Activated T-cell treated with anti-CD3 and anti-CD28 coated beads for 4 hours (primary cell): ENCODE measurements around the gene PRXL2C.
A peak's percentile ranks its signal among the peaks of the same experiment; 100 is the strongest.
"Not testable (repeated sequence)": the region's sequence is repeated elsewhere in the genome, so short reads cannot be mapped to it uniquely, and the experiment has no call there.

Experiments
- DNase-seq: peaks from one replicate; pipeline ENCODE4 v3.0.0-alpha.2; 2020

The PRXL2C gene

DNA sequence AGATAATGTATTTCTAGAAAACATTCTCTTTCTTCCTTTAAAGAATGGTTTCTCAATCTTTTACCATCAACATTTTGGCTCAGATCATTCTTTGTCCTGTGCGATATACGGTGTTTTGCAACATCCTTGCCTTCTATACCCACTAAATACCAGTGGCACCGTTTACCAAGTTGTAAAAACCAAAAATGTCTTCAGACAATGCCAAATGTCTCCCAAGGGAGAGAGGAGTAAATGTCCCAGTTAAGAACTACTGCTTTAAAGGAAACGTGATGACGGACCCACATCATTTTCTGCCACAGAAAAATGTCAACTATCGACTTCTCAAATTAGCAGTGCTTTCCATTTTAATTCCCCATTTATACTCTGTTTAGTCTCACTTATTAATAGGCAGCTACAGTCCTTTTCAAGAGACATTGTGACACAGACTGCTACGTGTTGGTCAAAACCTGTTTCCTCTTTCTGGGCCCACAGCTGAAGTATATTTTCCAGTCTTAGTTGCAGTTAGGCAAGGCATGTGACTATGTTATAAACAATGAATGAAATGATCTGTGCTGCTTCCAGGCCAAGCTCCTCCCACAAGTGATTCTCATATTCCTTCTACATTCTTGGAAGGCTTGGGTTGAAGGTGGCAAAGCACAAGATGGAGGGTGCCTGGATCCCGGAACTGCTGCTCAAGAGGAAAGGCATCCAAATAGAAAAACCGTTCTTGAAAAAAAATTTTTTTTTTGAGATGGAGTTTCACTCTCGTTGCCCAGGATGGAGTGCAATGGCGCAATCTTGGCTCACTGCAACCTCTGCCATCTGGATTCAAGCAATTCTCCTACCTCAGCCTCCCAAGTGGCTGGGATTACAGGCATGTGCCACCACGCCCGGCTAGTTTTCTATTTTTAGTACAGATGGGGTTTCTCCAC, 8.8 kb downstream of the PRXL2C start:
- no peak for DNase-seq

- no peak for DNase-seq
Observed at GRCh38 chr9:96644137-96644536, 11.0 kb downstream of the PRXL2C start.

DNA sequence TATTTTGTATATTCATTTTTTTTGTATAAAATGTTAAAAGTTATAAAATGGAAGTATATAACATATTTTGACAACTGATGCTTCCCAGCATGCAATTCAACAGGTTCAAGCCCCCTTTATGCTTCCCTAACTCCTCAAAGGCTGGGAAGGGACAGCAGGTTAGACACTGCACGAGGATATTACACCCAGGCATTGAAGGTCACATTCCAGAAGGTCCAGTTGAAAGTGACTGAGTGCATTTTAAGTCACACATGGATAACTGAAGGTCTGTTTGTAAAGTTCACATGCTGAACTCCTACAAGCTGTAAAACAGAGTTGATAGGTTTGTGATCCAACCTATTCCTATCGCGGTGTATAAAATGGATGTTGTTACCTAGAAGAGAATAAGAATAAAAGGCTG, 13.6 kb downstream of the PRXL2C start:
- no peak for DNase-seq

DNA sequence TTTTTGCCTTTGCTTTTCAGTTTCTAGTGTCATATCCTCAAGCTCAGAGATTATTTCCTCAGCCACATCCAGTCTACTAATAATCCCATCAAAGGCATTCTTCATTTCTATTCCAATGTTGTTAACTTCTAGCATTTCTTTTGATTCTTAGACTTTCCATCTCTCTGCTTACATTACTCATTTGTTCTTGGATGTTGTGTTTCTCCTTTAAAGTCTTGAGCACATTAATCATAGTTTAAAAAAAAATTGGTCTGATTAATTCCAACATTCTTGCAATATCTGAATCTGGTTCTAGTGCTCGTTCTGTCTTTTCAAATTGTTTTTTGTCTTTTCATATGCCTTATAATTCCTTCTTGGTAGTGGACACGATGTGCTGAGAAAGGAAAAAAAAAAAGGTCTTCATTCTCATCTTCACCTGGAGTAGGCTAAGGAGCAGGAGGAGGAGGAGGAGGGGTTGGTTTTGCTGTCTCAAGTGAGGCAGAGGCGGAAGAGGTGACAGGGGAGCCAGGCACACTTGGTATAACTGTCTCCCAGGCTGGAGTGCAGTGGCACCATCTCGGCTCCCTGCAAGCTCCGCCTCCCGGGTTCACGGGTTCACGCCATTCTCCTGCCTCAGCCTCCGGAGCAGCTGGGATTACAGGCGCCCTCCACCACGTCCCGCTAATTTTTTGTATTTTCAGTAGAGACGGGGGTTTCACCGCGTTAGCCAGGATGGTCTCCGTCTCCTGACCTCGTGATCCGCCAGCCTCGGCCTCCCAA, 16.3 kb downstream of the PRXL2C start:
- no peak for DNase-seq

DNA sequence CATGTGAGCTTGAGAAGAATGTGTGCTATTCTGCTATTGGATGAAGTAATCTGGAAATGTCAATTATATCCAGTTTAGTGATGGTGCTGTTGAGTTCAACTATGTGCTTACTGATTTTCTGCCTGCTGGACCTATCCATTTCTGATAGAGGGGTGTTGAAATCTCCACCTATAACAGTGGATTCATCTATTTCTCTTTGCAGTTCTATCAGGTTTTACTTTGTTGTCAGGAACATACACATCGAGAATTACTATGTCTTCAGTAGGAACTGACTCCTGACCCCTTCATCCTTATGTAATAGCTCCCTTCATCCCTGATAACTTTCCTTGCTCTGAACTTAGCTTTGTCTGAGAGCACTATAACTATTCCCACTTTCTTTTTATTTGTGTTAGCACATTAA, 18.7 kb downstream of the PRXL2C start:
- no peak for DNase-seq

DNA sequence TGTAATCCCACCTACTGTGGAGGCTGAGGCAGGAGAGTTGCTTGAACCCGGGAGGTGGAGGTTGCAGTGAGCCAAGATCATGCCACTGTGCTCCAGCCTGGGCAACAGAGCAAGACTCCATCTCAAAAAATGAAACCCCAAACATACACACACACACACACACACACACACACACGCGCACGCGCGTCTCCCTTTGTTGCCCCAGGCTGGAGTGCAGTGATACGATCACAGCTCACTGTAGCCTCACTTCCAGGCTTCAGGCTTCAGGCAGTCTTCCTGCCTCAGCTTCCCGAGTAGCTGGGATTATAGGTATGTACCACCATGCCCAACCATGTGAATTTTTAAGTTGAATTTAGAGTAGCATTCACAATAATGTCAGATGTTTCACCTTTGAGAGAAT, 21.5 kb downstream of the PRXL2C start:
- not testable (repeated sequence) for DNase-seq

GRCh38 chr9:96626912-96627311, 28.2 kb downstream of the PRXL2C start:
- no peak for DNase-seq

GRCh38 chr9:96621618-96622017, 33.5 kb downstream of the PRXL2C start:
- no peak for DNase-seq

DNA sequence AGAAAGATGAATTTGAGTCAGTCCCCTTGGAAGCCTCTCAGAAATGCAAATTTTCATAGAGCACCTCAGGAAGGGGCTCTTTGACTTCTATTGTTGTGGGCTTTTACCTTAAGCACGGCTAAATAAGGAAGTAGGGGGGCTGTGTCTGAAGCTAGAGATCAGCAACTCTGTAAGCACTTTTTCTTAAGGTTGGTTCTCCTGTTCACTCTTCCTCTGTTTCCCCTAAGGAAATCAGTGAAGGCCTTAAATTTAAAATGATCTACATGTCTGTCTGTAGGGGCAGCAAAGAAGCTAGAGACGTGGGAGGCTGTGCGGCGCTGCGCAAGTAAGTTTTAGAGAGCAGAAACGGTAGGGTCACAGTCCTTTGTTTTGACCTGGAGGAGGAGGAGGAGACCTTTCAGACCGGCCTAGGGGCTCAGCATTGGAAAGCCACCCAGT, 34.3 kb downstream of the PRXL2C start:
- no peak for DNase-seq

GRCh38 chr9:96620181-96620514, 35.0 kb downstream of the PRXL2C start:
- no peak for DNase-seq

DNA sequence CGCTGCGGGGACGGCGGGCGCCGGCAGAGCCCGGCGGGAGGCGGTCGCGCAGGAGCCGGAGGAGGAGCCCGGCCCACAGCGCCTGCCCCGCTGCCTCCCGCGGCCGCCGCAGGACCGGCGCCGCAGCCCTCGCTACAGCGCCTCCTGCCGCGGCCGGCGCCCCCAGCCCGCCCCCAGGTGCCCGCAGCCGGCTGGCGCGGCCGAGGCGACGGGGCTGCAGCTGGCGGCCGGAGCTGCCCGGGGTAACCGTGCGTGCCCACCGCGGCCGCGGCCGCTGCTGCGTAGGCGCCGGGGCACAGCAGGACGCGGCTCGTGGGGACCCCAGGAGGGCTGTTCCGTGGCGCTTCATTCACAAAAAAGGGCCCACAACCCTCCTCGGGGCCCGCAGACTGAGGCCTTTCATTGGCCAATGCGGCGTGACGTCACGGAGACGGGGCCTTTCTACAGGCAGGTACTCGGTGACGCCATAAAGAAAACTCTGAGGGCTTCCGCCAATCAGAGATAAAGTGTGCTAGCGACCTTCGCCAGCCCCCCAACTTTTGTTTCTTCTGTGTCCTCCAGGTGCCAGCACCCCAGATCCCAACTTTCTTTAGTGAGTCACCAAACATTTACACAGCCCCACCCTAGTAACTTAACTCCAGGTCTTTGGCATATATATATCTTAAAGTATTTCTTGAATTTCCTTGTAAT, 35.5 kb downstream of the PRXL2C start, which contains the start of gene CDC14B:
CDC14B (minus strand) TSS at position 353 of the 690 bp plus-strand sequence. CDS start 465 bp downstream, outside the sequence.
- peak; percentile 66 for DNase-seq

- no peak for DNase-seq
Observed at GRCh38 chr9:96619124-96619465, 36.0 kb downstream of the PRXL2C start.

DNA sequence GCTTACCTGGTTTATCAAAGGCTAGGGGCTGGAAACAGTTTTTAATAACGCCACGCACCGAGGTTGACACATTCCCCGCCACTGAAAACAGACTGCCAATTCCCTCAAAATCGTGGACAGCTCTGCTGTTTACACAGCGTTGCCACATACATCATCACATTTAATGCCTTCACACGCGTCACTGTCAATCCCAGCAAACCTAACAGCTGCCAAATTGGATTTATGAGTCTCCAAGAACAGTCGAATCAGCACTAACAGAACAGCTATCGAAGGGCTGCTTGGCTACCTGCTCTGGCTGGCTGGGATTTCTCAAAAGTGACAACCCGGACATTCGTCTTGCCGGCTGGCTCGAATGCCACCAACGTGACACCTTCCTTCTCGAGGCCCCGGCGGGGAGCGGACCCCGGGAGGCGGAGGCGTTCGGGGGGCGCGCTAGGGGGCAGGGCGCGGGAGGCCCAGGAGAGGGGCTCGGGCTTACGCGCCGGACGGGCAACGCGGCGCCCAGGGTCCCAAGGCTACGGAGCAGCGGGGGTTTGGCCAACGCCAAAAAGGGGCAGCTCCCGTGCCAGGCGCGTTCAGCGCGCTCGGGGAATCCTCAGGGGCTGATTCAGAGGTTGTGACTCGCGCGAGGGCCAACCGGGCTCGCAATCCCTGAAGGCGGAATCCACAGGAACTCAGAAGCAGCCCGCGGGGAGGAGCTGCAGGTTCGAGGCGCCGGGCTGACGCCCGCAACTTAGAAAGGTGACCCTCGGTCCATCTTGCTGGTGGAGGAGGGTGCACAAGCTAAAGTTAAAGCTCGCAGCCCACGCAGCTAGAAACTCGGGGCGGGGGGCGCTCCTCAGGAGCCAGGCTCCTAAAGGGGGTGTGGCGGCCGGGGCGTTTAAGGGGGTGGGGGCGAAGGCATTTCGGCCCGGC, 36.7 kb downstream of the PRXL2C start:
- DNase-seq = peak; percentile 6

DNA sequence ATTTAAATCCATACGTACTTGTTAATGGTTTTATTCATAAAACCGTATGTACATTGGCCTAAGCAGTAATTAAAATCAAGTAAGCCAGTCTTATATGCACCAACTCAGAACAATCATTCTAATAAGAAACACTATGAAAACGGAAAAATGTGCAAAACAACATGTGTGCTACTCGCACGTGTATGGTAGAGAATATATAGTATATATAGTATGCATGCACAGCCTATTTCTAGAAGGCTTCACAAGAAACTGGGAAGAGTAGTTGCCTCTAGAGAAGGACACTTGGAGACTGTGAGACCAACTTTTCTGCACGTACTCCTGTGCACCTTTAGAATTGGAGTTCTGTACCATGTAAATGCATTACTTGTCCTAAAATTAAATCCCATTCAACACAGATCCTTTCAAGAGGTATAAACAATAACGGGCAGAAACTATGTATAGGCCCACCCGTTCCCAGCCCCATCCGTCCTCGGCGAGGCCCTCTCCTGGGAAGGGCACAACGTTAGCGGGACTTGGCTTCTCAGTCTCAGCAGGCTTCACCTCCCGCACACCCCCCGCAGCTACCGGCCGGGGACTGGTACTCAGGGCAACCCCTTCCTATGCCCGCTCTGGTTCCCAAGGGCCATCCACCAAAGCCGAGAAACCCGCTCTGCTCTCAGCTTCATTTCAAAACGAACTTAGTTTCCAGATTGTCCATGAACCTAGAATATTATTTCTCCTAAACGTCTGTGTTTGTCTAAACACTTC, 37.5 kb downstream of the PRXL2C start:
- no peak for DNase-seq

- DNase-seq = no peak
Observed at GRCh38 chr9:96616817-96617438, 38.2 kb downstream of the PRXL2C start.

DNA sequence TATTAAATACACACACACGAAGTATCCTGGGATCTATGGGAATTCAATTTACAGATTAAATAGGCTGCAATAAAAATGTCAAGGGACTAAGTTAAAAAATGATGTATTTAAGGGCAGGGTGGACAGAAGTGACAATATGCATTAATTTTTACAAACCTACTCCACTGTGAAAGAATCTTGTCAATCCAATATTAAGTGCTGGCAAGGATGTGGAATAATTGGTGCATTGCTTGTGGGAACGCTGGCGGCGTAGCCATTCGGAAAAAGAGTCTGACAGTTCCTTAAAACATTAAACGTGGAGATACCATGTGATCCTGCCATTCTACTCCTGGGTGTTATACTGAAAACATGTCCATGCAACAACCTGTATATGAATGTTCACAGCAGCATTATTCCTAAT, 39.7 kb downstream of the PRXL2C start:
- no peak for DNase-seq

DNA sequence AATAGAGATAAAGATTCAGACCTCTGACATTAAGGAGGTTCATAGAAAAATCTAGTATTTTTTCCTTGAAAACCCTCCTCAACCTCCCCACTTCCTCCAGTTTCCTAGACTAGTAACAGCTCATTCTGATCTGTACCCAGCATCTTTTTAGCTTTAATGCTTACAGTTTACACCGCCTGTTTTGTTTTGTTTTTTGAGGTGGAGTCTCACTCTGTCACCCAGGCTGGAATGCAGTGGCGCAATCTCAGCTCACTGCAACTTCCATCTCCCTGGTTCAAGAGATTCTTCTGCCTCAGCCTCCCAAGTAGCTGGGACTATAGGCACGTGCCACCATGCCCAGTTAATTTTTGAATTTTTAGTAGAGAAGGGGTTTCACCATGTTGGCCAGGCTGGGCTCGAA, 40.5 kb downstream of the PRXL2C start:
- DNase-seq = not testable (repeated sequence)

- no peak for DNase-seq
Observed at GRCh38 chr9:96612966-96613589, 42.0 kb downstream of the PRXL2C start.

- DNase-seq = no peak
Observed at GRCh38 chr9:96612105-96612965, 42.8 kb downstream of the PRXL2C start.

DNA sequence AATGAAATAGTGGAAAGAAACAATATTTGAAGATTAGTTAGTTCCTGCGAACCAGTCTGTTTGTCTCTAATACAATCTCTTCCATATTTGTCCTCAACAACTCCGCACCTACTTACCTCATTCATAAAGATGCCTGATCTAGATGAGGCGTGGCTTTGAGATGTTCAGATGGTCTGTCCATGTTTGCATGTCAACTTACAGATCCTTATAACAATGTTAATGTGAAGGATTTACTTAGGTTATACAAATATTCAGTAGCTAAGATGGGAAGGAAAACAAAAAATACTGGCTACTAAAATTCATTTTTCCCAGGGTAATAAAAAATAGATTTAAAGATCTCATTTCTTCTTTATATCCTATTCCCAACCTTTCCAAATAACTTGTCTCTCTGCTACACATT, 43.8 kb downstream of the PRXL2C start:
- no peak for DNase-seq
